Activated T-cell treated with anti-CD3 and anti-CD28 coated beads, Interleukin-2, amount 50 U/mL, for 24 hours (primary cell): Measurements from ENCODE around the gene CORO1C.

Experiments
- DNase-seq: peaks from one replicate; pipeline ENCODE4 v3.0.0-alpha.2; 2020
- H3K27ac Mint-ChIP-seq: 2 replicates; pipeline ENCODE4 v1.8.0; 2020; ENCODE audit warnings: mild to moderate bottlenecking, mixed read lengths
- H3K27me3 Mint-ChIP-seq: 2 replicates; pipeline ENCODE4 v1.8.0; 2020; ENCODE audit warnings: mixed read lengths
- H3K36me3 Mint-ChIP-seq: 2 replicates; pipeline ENCODE4 v1.8.0; 2020; ENCODE audit warnings: low read depth, mixed read lengths
- H3K4me1 Mint-ChIP-seq: 2 replicates; pipeline ENCODE4 v1.8.0; 2020; ENCODE audit warnings: low read depth, mixed read lengths
- H3K4me3 Mint-ChIP-seq: 2 replicates; pipeline ENCODE4 v1.8.0; 2020; ENCODE audit warnings: mild to moderate bottlenecking, moderate library complexity, mixed read lengths
- H3K9me3 Mint-ChIP-seq: 2 replicates; pipeline ENCODE4 v1.8.0; 2020; ENCODE audit warnings: mixed read lengths

The CORO1C gene

GRCh38 chr12:108702595-108703320, 28.6 kb downstream of the CORO1C start:
- peak overlapping the region; percentile 23 for H3K27ac Mint-ChIP-seq
- H3K4me1 Mint-ChIP-seq: peaks cover 23% of the 10 kb centered on the region
- no peaks in the 10 kb centered on the region for H3K9me3 Mint-ChIP-seq
- peaks cover 40% of the 10 kb centered on the region for H3K36me3 Mint-ChIP-seq
- no peaks in the 10 kb centered on the region for H3K27me3 Mint-ChIP-seq
- H3K4me3 Mint-ChIP-seq: no peak overlapping the region
- DNase-seq: no peak

GRCh38 chr12:108701779-108702441, 29.4 kb downstream of the CORO1C start:
- H3K4me1 Mint-ChIP-seq: peaks cover 32% of the 10 kb centered on the region
- peaks cover 42% of the 10 kb centered on the region for H3K36me3 Mint-ChIP-seq
- H3K4me3 Mint-ChIP-seq: no peak overlapping the region
- H3K27ac Mint-ChIP-seq: peak overlapping the region; percentile 6
- no peaks in the 10 kb centered on the region for H3K27me3 Mint-ChIP-seq
- DNase-seq: no peak
- H3K9me3 Mint-ChIP-seq: no peaks in the 10 kb centered on the region

- Mint-ChIP-seq H3K27me3 (no peaks in the 10 kb centered on the region), H3K4me3 (no peak overlapping the region), H3K36me3 (peaks cover 43% of the 10 kb centered on the region), H3K4me1 (peaks cover 41% of the 10 kb centered on the region), H3K9me3 (no peaks in the 10 kb centered on the region), H3K27ac (no peak overlapping the region)
- no peak for DNase-seq
Measured at GRCh38 chr12:108700833-108701541, 30.3 kb downstream of the CORO1C start.

DNA sequence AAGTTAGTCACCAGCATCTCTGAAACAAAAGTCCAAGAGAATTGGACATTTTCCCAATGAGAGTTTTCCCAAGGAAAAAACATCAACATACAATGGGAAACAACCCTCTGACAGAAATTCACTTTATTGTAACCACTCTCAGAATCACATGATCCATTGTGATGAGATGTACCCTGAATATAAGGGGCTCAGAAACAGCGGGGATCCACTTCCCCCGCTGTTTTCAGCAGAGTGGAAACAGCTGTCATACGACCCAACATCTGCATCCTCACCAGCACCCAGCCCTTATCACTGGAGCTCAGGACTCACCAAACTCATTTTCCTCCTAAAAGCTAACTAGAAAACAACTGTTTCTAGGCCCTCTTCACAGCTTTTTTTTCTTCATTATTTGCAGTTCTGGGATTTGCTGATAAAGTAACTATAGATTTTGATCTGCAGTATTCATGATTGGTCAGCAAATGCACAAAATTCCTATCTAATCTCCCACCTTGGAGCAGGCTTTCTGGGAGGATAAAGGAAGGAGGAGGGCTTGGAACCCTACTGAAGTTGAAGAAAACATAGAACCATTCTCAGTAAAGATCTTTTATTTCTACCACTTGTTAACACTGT, 31.3 kb downstream of the CORO1C start:
- H3K4me3 Mint-ChIP-seq: no peak overlapping the region
- H3K27me3 Mint-ChIP-seq: no peaks in the 10 kb centered on the region
- H3K36me3 Mint-ChIP-seq: peaks cover 47% of the 10 kb centered on the region
- no peak for DNase-seq
- peaks cover 50% of the 10 kb centered on the region for H3K4me1 Mint-ChIP-seq
- no peak overlapping the region for H3K27ac Mint-ChIP-seq
- peaks cover 2% of the 10 kb centered on the region for H3K9me3 Mint-ChIP-seq

DNA sequence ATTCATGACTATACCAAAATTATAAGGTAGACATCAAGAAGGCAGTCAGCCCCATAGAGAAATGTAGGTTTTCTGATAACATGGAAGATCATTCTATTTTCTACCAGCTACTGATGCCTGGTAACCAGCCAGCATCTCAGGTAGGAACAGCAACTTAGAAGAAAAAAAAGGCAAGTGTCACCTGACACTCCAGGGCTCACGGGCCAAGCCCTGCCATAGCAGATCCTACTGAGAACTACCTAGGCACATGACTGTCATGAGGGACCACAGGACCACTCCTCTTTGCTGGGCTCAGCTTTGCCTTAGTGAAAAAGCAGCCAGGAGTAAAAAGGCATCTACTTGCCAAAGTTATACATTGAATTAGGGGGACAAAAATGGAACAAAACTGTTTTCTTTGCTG, 33.4 kb downstream of the CORO1C start:
- peaks cover 3% of the 10 kb centered on the region for H3K9me3 Mint-ChIP-seq
- H3K27me3 Mint-ChIP-seq: no peaks in the 10 kb centered on the region
- no peak overlapping the region for H3K27ac Mint-ChIP-seq
- no peak for DNase-seq
- peaks cover 66% of the 10 kb centered on the region for H3K4me1 Mint-ChIP-seq
- H3K4me3 Mint-ChIP-seq: no peak overlapping the region
- H3K36me3 Mint-ChIP-seq: peaks cover 47% of the 10 kb centered on the region

DNA sequence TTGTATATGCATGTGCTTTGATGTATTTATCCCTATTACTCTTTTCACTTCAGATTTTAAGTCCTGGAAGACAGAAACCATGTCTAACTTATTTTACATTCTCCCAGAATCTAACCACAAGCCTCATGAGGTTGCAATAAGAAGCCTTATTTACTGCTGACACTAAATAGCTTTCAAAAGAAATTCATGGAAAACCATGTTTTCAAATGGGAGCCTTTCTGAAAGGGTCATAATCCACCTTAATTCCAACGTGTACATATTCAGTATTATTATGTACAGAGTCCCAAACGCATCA, 34.4 kb downstream of the CORO1C start:
- Mint-ChIP-seq H3K4me3 (no peak overlapping the region), H3K9me3 (peaks cover 3% of the 10 kb centered on the region), H3K4me1 (peaks cover 65% of the 10 kb centered on the region), H3K36me3 (peaks cover 47% of the 10 kb centered on the region), H3K27ac (peak overlapping the region; percentile 94), H3K27me3 (no peaks in the 10 kb centered on the region)
- DNase-seq: no peak

- Mint-ChIP-seq H3K36me3 (peaks cover 47% of the 10 kb centered on the region), H3K4me1 (peaks cover 67% of the 10 kb centered on the region), H3K9me3 (peaks cover 3% of the 10 kb centered on the region), H3K4me3 (peak overlapping the region; percentile 31), H3K27me3 (no peaks in the 10 kb centered on the region), H3K27ac (peak overlapping the region; percentile 94)
- DNase-seq: no peak
Measured at GRCh38 chr12:108696111-108696995, 35.0 kb downstream of the CORO1C start.

GRCh38 chr12:108694812-108695278, 36.5 kb downstream of the CORO1C start:
- Mint-ChIP-seq H3K9me3 (peaks cover 3% of the 10 kb centered on the region), H3K4me1 (peaks cover 77% of the 10 kb centered on the region), H3K4me3 (peak overlapping the region; percentile 35), H3K27me3 (no peaks in the 10 kb centered on the region), H3K36me3 (peaks cover 32% of the 10 kb centered on the region), H3K27ac (peak overlapping the region; percentile 94)
- no peak for DNase-seq

DNA sequence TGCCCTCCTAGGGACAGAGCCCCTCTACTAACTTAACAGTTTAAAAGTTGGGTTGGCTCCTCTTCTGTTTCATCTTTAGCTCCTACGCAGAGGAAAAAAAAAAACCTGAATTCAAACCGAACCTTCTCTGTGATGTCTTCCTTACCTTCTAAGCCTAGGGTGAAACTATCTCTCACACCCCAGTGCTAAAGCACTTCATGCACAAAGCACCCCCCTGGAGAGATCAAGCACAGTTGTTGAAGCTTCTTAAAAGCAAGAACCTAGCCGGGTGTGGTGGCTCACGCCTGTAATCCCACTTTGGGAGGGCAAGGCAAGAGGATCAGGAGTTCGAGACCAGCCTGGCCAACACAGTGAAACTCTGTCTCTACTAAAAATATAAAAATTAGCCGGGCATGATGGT, 37.6 kb downstream of the CORO1C start:
- peaks cover 86% of the 10 kb centered on the region for H3K4me1 Mint-ChIP-seq
- peak overlapping the region; percentile 26 for H3K4me3 Mint-ChIP-seq
- no peak for DNase-seq

GRCh38 chr12:108693186-108693730, 38.1 kb downstream of the CORO1C start:
- Mint-ChIP-seq H3K27ac (peak overlapping the region; percentile 89), H3K4me3 (peak overlapping the region; percentile 41), H3K27me3 (no peaks in the 10 kb centered on the region), H3K9me3 (peaks cover 3% of the 10 kb centered on the region), H3K36me3 (peaks cover 18% of the 10 kb centered on the region), H3K4me1 (peaks cover 91% of the 10 kb centered on the region)
- no peak for DNase-seq

More for the DNA sequence above, 37.6 kb downstream of the CORO1C start:
- Mint-ChIP-seq H3K27me3 (no peaks in the 10 kb centered on the region), H3K27ac (peak overlapping the region; percentile 89), H3K9me3 (peaks cover 3% of the 10 kb centered on the region), H3K36me3 (peaks cover 22% of the 10 kb centered on the region)

- H3K27ac Mint-ChIP-seq: peak overlapping the region; percentile 99
Measured at GRCh38 chr12:108691998-108692808, 39.1 kb downstream of the CORO1C start.

DNA sequence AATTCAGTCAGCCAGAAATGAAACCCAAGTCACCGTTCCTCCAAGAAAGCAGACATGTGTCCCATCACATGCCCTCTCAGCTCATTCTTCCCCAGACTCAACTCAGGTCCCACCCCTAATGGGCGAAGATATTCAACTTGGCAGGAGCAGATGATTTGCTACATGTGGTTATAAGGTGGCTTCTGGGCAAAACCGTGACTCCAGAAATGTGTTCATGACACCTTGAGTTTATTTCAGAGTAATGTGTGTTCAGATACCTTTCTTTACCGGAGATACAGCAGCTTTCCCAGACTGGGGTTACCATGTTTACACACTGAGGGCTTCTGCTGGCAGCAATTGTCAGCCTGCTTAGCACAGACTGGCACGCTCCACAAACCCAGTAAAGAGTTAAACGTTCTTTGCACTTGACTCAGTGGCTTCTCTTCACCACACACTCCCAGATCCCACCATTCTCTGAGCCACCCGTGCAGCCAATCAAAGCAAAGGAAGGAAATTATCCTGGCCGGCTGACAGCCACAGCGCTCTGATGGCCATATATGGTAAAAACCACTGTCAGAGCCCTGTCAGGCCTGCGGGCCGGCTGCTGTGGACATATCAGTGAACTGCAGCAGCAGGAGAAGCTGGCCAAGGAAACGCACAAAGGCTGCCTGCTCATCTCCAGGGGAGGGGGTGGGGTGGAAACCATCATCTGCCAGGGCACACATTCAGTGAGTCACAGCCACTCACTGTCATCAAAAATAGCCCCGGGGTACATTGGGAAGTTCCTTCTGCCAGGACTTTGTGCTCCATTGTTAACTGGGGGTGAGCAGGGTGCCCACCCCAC, 39.9 kb downstream of the CORO1C start:
- Mint-ChIP-seq H3K27me3 (no peaks in the 10 kb centered on the region), H3K9me3 (peaks cover 3% of the 10 kb centered on the region), H3K27ac (peak overlapping the region; percentile 99), H3K4me1 (peaks cover 84% of the 10 kb centered on the region), H3K36me3 (peaks cover 14% of the 10 kb centered on the region), H3K4me3 (peak overlapping the region; percentile 64)
- DNase-seq: peak; percentile 77

More at GRCh38 chr12:108691998-108692808, 39.1 kb downstream of the CORO1C start:
- H3K9me3 Mint-ChIP-seq: peaks cover 3% of the 10 kb centered on the region
- peaks cover 14% of the 10 kb centered on the region for H3K36me3 Mint-ChIP-seq
- H3K27me3 Mint-ChIP-seq: no peaks in the 10 kb centered on the region
- H3K4me1 Mint-ChIP-seq: peaks cover 88% of the 10 kb centered on the region
- peak overlapping the region; percentile 64 for H3K4me3 Mint-ChIP-seq
- DNase-seq: peak; percentile 37
